ENCODE data around the gene ATP6V0A4.

DNA sequence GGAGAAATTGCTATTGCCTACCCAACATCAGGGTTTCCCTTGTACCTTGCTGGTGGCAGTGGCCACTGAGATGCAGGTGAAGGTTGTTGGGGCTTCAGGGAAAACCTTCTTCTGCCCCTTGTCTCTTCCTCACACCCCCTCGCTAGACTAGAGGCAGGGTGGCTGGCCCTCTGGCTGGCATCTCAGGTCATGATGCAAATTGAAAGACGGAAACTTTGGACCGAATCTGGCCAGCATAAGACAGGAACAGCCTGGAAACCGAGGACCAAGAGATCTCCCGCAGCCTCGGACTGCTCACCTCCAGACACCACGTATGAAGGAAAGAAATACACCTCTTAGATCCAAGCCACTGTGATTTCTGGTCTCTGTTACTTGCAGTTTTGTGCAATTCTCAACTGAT, 99.7 kb downstream of the ATP6V0A4 start:
- TF ChIP-seq, protein P1, sequence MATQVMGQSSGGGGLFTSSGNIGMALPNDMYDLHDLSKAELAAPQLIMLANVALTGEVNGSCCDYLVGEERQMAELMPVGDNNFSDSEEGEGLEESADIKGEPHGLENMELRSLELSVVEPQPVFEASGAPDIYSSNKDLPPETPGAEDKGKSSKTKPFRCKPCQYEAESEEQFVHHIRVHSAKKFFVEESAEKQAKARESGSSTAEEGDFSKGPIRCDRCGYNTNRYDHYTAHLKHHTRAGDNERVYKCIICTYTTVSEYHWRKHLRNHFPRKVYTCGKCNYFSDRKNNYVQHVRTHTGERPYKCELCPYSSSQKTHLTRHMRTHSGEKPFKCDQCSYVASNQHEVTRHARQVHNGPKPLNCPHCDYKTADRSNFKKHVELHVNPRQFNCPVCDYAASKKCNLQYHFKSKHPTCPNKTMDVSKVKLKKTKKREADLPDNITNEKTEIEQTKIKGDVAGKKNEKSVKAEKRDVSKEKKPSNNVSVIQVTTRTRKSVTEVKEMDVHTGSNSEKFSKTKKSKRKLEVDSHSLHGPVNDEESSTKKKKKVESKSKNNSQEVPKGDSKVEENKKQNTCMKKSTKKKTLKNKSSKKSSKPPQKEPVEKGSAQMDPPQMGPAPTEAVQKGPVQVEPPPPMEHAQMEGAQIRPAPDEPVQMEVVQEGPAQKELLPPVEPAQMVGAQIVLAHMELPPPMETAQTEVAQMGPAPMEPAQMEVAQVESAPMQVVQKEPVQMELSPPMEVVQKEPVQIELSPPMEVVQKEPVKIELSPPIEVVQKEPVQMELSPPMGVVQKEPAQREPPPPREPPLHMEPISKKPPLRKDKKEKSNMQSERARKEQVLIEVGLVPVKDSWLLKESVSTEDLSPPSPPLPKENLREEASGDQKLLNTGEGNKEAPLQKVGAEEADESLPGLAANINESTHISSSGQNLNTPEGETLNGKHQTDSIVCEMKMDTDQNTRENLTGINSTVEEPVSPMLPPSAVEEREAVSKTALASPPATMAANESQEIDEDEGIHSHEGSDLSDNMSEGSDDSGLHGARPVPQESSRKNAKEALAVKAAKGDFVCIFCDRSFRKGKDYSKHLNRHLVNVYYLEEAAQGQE (IDR thresholded peaks at IDR 0.05; ENCODE audit: low read depth): no peak
- no peak for TF ChIP-seq EP300 (IDR thresholded peaks at IDR 0.05; ENCODE audit: borderline replicate concordance)
